Activated CD4-positive, alpha-beta memory T cell treated with anti-CD3 and anti-CD28 coated beads, Interleukin-2, amount 10 ng/mL, durations not matched to agents 7 days and 5 days (primary cell): Measurements from ENCODE around the gene TWSG1. TPM values are rescaled to one million over a fixed set of nuclear protein-coding genes. Genes with fewer than 3 reads are reported as not detected.
"Not testable (repeated sequence)": the region's sequence is repeated elsewhere in the genome, so short reads cannot be mapped to it uniquely, and the experiment has no call there.

Experiments used
- CTCF ChIA-PET: fragments of 350-600 bp; sonication (Branson Sonifier 250); formaldehyde crosslinking; loops from one replicate; lab custom pipeline; 2021; ENCODE audit warnings: antibody characterized with exemption, inconsistent platforms; lab: Charles Lee
- POLR2A ChIA-PET: fragments of 350-600 bp; sonication (Branson Sonifier 250); formaldehyde crosslinking; loops from one replicate; lab custom pipeline; 2021; ENCODE audit warnings: antibody characterized with exemption; lab: Charles Lee
- DNase-seq: peaks from one replicate; pipeline ENCODE4 v3.0.0-alpha.2; 2020
- H3K27ac Mint-ChIP-seq: one replicate; pipeline ENCODE4 v1.8.0; 2021; ENCODE audit warnings: mild to moderate bottlenecking, mixed read lengths
- H3K27me3 Mint-ChIP-seq: one replicate; pipeline ENCODE4 v1.8.0; 2021; ENCODE audit warnings: mixed read lengths
- H3K36me3 Mint-ChIP-seq: one replicate; pipeline ENCODE4 v1.8.0; 2021; ENCODE audit warnings: low read depth, mixed read lengths
- H3K4me1 Mint-ChIP-seq: one replicate; pipeline ENCODE4 v1.8.0; 2021; ENCODE audit warnings: mixed read lengths
- H3K4me3 Mint-ChIP-seq: one replicate; pipeline ENCODE4 v1.8.0; 2021; ENCODE audit warnings: mild to moderate bottlenecking, mixed read lengths
- H3K9me3 Mint-ChIP-seq: one replicate; pipeline ENCODE4 v1.8.0; 2021; ENCODE audit warnings: mixed read lengths
- total RNA-seq, 2 experiments: library from RNA; stranded (reverse); gene quantifications; one replicate each; pipeline ENCODE4 v1.2.3, GENCODE V29; 2021

Gene TWSG1
- total RNA-seq, 2 experiments from 2014 or later, result 8.6 to 9.6 TPM

- H3K4me1 Mint-ChIP-seq, result no peaks in the 10 kb centered on the region
- no peaks in the 10 kb centered on the region for H3K27me3 Mint-ChIP-seq
- no peak for DNase-seq
- H3K9me3 Mint-ChIP-seq, result no peaks in the 10 kb centered on the region
- CTCF ChIA-PET, result no interaction called here
- POLR2A ChIA-PET, result no interaction called here
- H3K27ac Mint-ChIP-seq, result no peak overlapping the region
- H3K36me3 Mint-ChIP-seq, result peaks cover 3% of the 10 kb centered on the region
- no peak overlapping the region for H3K4me3 Mint-ChIP-seq
Observed at GRCh38 chr18:9379118-9379517, 44.5 kb downstream of the TWSG1 start.

GRCh38 chr18:9380101-9380500, 45.5 kb downstream of the TWSG1 start:
- H3K27ac Mint-ChIP-seq, result no peak overlapping the region
- ChIA-PET CTCF (no interaction called here), POLR2A (interaction anchor here (2.0 kb wide), 1 partner anchor 12 kb away, joined by 7 read pairs; no protein-coding TSS in a partner anchor)

GRCh38 chr18:9380621-9381395, 46.2 kb downstream of the TWSG1 start:
- Mint-ChIP-seq H3K4me3 (no peak overlapping the region), H3K36me3 (peaks cover 3% of the 10 kb centered on the region), H3K27me3 (no peaks in the 10 kb centered on the region), H3K9me3 (no peaks in the 10 kb centered on the region), H3K27ac (no peak overlapping the region), H3K4me1 (no peaks in the 10 kb centered on the region)
- CTCF ChIA-PET, result no interaction called here
- POLR2A ChIA-PET, result interaction anchor here (2.0 kb wide), 1 partner anchor 12 kb away, joined by 7 read pairs; no protein-coding TSS in a partner anchor
- no peak for DNase-seq

More at GRCh38 chr18:9380101-9380500, 45.5 kb downstream of the TWSG1 start:
- no peak for DNase-seq
- Mint-ChIP-seq H3K36me3 (peaks cover 3% of the 10 kb centered on the region), H3K9me3 (no peaks in the 10 kb centered on the region), H3K4me1 (no peaks in the 10 kb centered on the region), H3K4me3 (no peak overlapping the region), H3K27me3 (no peaks in the 10 kb centered on the region)

GRCh38 chr18:9386879-9387278, 52.3 kb downstream of the TWSG1 start:
- H3K27me3 Mint-ChIP-seq, result no peaks in the 10 kb centered on the region
- H3K4me1 Mint-ChIP-seq, result no peaks in the 10 kb centered on the region
- H3K9me3 Mint-ChIP-seq, result peaks cover 8% of the 10 kb centered on the region
- ChIA-PET POLR2A (no interaction called here), CTCF (no interaction called here)
- DNase-seq, result no peak
- no peak overlapping the region for H3K27ac Mint-ChIP-seq
- H3K36me3 Mint-ChIP-seq, result peaks cover 8% of the 10 kb centered on the region
- H3K4me3 Mint-ChIP-seq, result no peak overlapping the region

GRCh38 chr18:9387891-9388290, 53.3 kb downstream of the TWSG1 start:
- ChIA-PET CTCF (no interaction called here), POLR2A (no interaction called here)
- no peaks in the 10 kb centered on the region for H3K4me1 Mint-ChIP-seq
- no peaks in the 10 kb centered on the region for H3K27me3 Mint-ChIP-seq
- peaks cover 8% of the 10 kb centered on the region for H3K36me3 Mint-ChIP-seq
- no peak for DNase-seq
- H3K27ac Mint-ChIP-seq, result no peak overlapping the region
- peaks cover 8% of the 10 kb centered on the region for H3K9me3 Mint-ChIP-seq
- H3K4me3 Mint-ChIP-seq, result no peak overlapping the region

- POLR2A ChIA-PET, result no interaction called here
Observed at GRCh38 chr18:9389706-9390105, 55.1 kb downstream of the TWSG1 start.

GRCh38 chr18:9392726-9393125, 58.2 kb downstream of the TWSG1 start:
- DNase-seq, result no peak
- Mint-ChIP-seq H3K27me3 (no peaks in the 10 kb centered on the region), H3K27ac (no peak overlapping the region), H3K9me3 (peaks cover 8% of the 10 kb centered on the region), H3K36me3 (peaks cover 10% of the 10 kb centered on the region), H3K4me3 (no peak overlapping the region), H3K4me1 (no peaks in the 10 kb centered on the region)
- ChIA-PET POLR2A (interaction anchor here (2.2 kb wide), 1 partner anchor 12 kb away, joined by 7 read pairs; no protein-coding TSS in a partner anchor), CTCF (interaction anchor here (0.6 kb wide), 1 partner anchor 322 kb away, joined by 3 read pairs; no protein-coding TSS in a partner anchor)

More at GRCh38 chr18:9389706-9390105, 55.1 kb downstream of the TWSG1 start:
- H3K27me3 Mint-ChIP-seq, result no peaks in the 10 kb centered on the region
- no peak overlapping the region for H3K4me3 Mint-ChIP-seq
- no peak overlapping the region for H3K27ac Mint-ChIP-seq
- peaks cover 8% of the 10 kb centered on the region for H3K36me3 Mint-ChIP-seq
- H3K9me3 Mint-ChIP-seq, result peaks cover 8% of the 10 kb centered on the region
- CTCF ChIA-PET, result no interaction called here
- DNase-seq, result no peak
- no peaks in the 10 kb centered on the region for H3K4me1 Mint-ChIP-seq

- no peaks in the 10 kb centered on the region for H3K4me1 Mint-ChIP-seq
- no peak for DNase-seq
- no peak overlapping the region for H3K27ac Mint-ChIP-seq
- H3K36me3 Mint-ChIP-seq, result peaks cover 10% of the 10 kb centered on the region
- POLR2A ChIA-PET, result no interaction called here
- H3K4me3 Mint-ChIP-seq, result no peak overlapping the region
- peaks cover 8% of the 10 kb centered on the region for H3K9me3 Mint-ChIP-seq
- CTCF ChIA-PET, result no interaction called here
- H3K27me3 Mint-ChIP-seq, result no peaks in the 10 kb centered on the region
Observed at GRCh38 chr18:9394046-9394445, 59.5 kb downstream of the TWSG1 start.

- POLR2A ChIA-PET, result no interaction called here
- peaks cover 3% of the 10 kb centered on the region for H3K9me3 Mint-ChIP-seq
- H3K4me1 Mint-ChIP-seq, result peaks cover 4% of the 10 kb centered on the region
- DNase-seq, result no peak
- no peak overlapping the region for H3K27ac Mint-ChIP-seq
- CTCF ChIA-PET, result no interaction called here
- H3K36me3 Mint-ChIP-seq, result peaks cover 4% of the 10 kb centered on the region
- no peaks in the 10 kb centered on the region for H3K27me3 Mint-ChIP-seq
- no peak overlapping the region for H3K4me3 Mint-ChIP-seq
Observed at GRCh38 chr18:9400197-9400596, 65.6 kb downstream of the TWSG1 start.

GRCh38 chr18:9401176-9401575, 66.6 kb downstream of the TWSG1 start:
- ChIA-PET CTCF (no interaction called here), POLR2A (no interaction called here)
- no peak overlapping the region for H3K27ac Mint-ChIP-seq
- peaks cover 3% of the 10 kb centered on the region for H3K9me3 Mint-ChIP-seq
- no peak for DNase-seq
- H3K4me1 Mint-ChIP-seq, result peaks cover 4% of the 10 kb centered on the region
- no peaks in the 10 kb centered on the region for H3K27me3 Mint-ChIP-seq
- peaks cover 4% of the 10 kb centered on the region for H3K36me3 Mint-ChIP-seq
- no peak overlapping the region for H3K4me3 Mint-ChIP-seq

- H3K36me3 Mint-ChIP-seq, H3K4me3 Mint-ChIP-seq, H3K4me1 Mint-ChIP-seq, H3K9me3 Mint-ChIP-seq, POLR2A ChIA-PET, H3K27ac Mint-ChIP-seq, H3K27me3 Mint-ChIP-seq, DNase-seq: not testable (repeated sequence)
- CTCF ChIA-PET, result interaction anchor here (0.6 kb wide), 1 partner anchor 409 kb away, joined by 3 read pairs; no protein-coding TSS in a partner anchor
Observed at GRCh38 chr18:9402358-9403007, 67.9 kb downstream of the TWSG1 start.

- H3K27ac Mint-ChIP-seq, result no peak overlapping the region
- H3K27me3 Mint-ChIP-seq, result no peaks in the 10 kb centered on the region
- no peak for DNase-seq
- H3K4me1 Mint-ChIP-seq, result peaks cover 4% of the 10 kb centered on the region
- H3K4me3 Mint-ChIP-seq, result peak overlapping the region; percentile 13
- H3K36me3 Mint-ChIP-seq, result peaks cover 4% of the 10 kb centered on the region
- peaks cover 3% of the 10 kb centered on the region for H3K9me3 Mint-ChIP-seq
- CTCF ChIA-PET, result interaction anchor here (0.6 to 1.1 kb wide), 2 partner anchors 47 to 330 kb away, joined by 3 to 4 read pairs; no protein-coding TSS in a partner anchor
- POLR2A ChIA-PET, result interaction anchor here (0.7 kb wide), 1 partner anchor 30 kb away, joined by 3 read pairs; no protein-coding TSS in a partner anchor
Observed at GRCh38 chr18:9403795-9404564, 69.4 kb downstream of the TWSG1 start.
